Fibroblast of pulmonary artery (primary cell): ENCODE results near the gene PRDM7.

Source experiments
- DNase-seq: peaks from one replicate; pipeline ENCODE4 v3.0.0-alpha.2; 2010; ENCODE audit warnings: low read depth
- H3K4me3 ChIP-seq: replicated peaks from 2 replicates; pipeline ENCODE4 v1.5.1; 2011; ENCODE audit warnings: low read depth, mild to moderate bottlenecking, control low read depth, low read length, moderate library complexity
- TF ChIP-seq, protein P1 (sequence below): IDR thresholded peaks from 2 replicates; pipeline ENCODE4 v1.5.1; 2011; ENCODE audit warnings: mild to moderate bottlenecking, control low read depth, low read length, inconsistent platforms; ENCODE audit errors: missing control alignments

PRDM7 gene

DNA sequence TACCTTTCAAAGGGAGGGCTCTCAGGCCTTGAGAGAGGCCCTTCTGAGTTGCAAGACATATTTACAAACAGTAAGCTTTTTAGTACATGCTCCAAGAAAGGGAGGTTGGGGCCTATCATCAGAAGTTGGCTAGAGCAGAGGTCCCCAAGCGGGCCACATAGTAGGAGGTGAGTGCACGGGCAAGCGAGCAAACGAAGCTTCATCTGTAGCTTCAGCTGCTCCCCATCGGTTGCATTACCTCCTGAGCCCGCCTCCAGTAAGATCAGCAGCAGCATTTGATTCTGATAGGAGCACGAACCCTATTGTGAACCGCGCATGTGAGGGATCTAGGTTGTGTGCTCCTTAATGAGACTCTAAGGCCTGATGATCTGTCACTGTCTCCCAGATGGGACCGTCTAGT is 26.2 kb downstream of the PRDM7 start:
- no peak overlapping the region for H3K4me3 ChIP-seq
- TF ChIP-seq, protein P1, sequence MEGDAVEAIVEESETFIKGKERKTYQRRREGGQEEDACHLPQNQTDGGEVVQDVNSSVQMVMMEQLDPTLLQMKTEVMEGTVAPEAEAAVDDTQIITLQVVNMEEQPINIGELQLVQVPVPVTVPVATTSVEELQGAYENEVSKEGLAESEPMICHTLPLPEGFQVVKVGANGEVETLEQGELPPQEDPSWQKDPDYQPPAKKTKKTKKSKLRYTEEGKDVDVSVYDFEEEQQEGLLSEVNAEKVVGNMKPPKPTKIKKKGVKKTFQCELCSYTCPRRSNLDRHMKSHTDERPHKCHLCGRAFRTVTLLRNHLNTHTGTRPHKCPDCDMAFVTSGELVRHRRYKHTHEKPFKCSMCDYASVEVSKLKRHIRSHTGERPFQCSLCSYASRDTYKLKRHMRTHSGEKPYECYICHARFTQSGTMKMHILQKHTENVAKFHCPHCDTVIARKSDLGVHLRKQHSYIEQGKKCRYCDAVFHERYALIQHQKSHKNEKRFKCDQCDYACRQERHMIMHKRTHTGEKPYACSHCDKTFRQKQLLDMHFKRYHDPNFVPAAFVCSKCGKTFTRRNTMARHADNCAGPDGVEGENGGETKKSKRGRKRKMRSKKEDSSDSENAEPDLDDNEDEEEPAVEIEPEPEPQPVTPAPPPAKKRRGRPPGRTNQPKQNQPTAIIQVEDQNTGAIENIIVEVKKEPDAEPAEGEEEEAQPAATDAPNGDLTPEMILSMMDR, result no peak
- no peak for DNase-seq

DNA sequence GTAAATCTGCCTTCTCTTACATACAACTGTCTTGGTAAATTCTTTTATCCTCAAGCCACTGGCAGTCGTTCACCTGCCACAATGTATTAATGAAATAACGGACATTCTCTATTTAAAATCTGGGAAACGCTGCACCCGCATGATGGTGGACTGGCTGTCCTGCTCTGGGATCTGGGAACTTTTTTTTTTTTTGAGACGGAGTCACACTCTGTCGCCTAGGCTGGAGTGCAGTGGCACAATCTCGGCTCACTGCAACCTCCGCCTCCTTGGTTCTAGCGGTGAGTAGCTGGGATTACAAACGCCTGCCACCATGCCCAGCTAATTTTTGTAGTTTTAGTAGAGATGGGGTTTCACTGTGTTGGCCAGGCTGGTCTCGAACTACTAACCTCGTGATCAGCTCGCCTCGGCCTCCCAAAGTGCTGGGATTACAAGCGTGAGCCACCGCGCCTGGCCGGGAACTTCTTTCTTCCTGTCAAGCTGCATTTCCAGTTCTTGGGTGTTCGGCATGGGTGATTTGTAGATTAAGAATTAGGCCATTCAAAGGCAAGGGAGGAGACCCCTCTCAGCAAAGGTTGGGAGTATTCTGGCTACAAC is 28.3 kb downstream of the PRDM7 start:
- TF ChIP-seq, protein P1, result no peak
- no peak for DNase-seq
- no peak overlapping the region for H3K4me3 ChIP-seq

DNA sequence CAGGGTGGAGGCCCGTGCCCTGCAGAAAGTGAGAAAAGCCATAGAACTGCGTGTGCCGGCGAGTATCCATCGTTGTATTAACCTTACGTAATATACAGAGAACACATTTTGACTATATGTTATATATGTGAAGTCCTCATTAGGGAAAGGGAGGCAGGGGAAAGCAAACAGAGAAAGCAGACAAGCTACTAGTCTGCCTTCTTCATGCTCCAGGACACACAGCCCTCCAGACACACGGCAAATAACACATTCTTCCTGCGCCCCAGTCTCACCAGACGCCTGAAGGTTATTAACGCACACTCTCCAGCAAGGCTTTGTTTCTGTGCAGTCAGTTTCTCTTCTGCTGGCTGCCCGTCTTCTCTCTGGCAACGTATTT is 28.8 kb downstream of the PRDM7 start:
- TF ChIP-seq, protein P1, result no peak
- DNase-seq, result no peak
- H3K4me3 ChIP-seq, result no peak overlapping the region

DNA sequence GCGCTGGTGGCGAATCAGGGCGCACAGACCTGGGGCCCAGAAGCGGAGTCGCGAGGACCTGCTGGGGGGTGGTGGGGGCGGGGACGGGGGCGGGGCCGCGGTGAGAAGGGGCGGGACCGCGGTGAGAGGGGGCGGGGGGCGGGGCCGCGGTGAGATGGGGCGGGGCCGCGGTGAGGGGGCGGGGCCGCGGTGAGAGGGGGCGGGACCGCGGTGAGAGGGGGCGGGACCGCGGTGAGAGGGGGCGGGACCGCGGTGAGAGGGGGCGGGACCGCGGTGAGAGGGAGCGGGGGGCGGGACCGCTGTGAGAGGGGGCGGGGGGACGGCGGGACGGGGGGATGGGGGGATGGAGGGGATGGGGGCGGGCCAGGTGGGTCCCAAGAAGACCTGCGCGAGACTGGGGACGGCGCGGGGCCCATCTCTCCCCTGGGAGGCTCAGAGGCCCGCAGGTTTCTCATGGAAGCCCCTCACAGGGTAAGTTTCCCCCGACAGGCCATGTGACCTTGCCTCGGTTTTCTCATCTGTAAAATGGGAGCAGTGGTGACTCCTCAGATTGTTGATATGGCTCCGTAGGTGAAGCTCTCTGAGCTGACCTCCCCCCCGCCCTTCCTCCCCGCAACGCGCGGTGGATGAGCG is 29.3 kb downstream of the PRDM7 start:
- no peak for DNase-seq
- peak overlapping the region; percentile 30 for H3K4me3 ChIP-seq
- TF ChIP-seq, protein P1, result no peak

DNA sequence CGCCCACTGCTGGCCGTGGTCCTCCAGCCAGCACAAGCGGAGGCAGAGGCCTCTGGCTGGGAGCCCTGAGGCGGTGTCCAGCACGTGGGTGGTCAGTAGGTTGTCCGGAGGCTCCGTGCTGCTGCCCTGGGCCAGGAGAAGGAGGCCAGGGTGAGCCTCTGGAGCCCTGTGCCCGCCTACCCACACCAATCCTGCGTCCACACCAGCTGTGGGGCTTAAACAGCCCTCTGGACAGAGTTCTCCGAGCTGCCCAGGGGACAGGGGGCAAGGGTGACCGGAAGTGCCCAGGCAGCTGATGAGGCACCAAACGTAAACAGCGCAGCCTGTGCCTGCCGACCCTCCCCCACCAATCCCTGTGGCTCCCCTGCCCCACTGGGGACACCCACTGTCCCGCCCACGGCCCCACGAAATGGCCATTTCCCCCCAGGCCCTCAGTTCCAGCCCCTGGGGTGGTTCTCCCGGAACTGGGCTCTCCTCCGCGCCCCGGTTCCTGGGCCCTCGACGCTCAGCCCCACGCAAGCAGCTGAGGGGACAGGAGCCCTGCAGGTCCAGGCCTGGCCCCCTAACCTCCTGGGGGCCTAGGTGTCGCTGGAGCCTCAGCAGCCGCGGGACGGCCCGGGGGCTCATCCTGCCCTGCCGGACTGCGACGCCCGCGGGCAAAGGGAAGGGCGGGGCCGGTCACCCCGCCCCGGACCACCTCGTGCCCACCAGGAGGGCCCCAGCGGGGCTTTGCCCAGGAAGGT is 30.0 kb downstream of the PRDM7 start:
- peak overlapping the region; percentile 30 for H3K4me3 ChIP-seq
- TF ChIP-seq, protein P1, result no peak
- peak; percentile 72 for DNase-seq

DNA sequence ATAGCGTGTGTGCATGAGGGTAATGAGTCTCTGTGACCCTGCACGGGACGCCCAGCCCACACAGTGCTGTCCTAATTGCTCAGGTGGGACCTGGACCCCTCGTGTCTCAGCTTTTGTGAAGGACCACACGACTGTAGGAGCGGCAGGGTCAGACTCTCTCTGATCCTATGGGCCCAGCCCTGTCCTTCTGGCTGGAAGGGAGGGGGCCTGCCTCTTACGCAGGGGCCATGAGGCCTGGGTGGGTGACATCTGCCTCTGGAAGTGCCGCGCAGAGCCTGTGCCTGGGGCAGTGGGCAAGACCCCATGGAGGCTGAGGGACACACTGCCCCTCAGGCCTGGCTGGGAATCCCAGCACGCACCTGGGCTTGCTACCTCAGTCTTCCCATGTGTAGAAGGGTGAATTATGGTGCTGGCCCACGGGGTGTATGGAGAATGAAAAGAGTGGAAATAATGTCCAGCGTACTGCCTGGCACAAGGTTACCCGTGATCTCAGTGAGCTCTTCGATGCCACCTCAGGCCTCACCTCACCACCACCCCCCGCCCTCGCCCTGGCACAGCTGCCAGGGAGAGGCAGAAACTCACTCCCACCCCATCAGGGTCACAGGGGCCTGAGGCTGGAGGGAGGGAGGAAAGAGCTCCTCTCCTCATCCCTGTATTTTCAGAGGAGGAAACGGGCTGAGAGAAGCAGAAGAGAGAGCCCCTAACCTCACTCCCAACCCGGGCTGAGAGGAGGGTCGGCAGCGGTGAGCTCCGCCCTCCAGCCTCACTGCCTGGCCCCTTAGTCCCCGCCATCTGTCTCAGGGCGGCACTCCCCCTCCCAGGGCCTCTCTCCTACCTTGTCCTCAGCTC is 30.8 kb downstream of the PRDM7 start:
- H3K4me3 ChIP-seq, result peak overlapping the region; percentile 5
- TF ChIP-seq, protein P1, result no peak
- DNase-seq, result no peak
